Type B pancreatic cell (in vitro differentiated cells): Measurements from ENCODE around the gene TBC1D24. TPM values are rescaled to one million over a fixed set of nuclear protein-coding genes. Genes with fewer than 3 reads are reported as not detected.

Experiments
- DNase-seq: peaks from one replicate; pipeline ENCODE4 v3.0.0; 2021; ENCODE audit warnings: mixed read lengths; ENCODE audit not compliant: unreplicated experiment; ENCODE audit errors: extremely low spot score
- H3K27ac Mint-ChIP-seq: 2 replicates; pipeline ENCODE4 v1.8.0; 2021; ENCODE audit warnings: mild to moderate bottlenecking, mixed read lengths
- H3K27me3 Mint-ChIP-seq: 2 replicates; pipeline ENCODE4 v1.8.0; 2021; ENCODE audit warnings: mixed read lengths
- H3K36me3 Mint-ChIP-seq: 2 replicates; pipeline ENCODE4 v1.8.0; 2021; ENCODE audit warnings: mixed read lengths
- H3K4me1 Mint-ChIP-seq: one replicate; pipeline ENCODE4 v1.8.0; 2021; ENCODE audit warnings: mixed read lengths; ENCODE audit not compliant: unreplicated experiment
- H3K4me3 Mint-ChIP-seq: 2 replicates; pipeline ENCODE4 v1.8.0; 2021; ENCODE audit warnings: mild to moderate bottlenecking, mixed read lengths
- H3K9me3 Mint-ChIP-seq: 2 replicates; pipeline ENCODE4 v1.8.0; 2021; ENCODE audit warnings: mixed read lengths
- CTCF ChIP-seq: fragments of 200-600 bp; sonication (generic); conservative IDR thresholded peaks from 2 replicates; pipeline ENCODE4 v1.5.0; 2021; ENCODE audit warnings: antibody characterized with exemption, mild to moderate bottlenecking
- total RNA-seq: library from RNA; stranded (reverse); gene quantifications from 2 replicates; pipeline ENCODE4 v1.2.1, GENCODE V29; 2021; ENCODE audit warnings: low replicate concordance

The TBC1D24 gene
- total RNA-seq, 1 donor from 2014 or later = 22.1 TPM

DNA sequence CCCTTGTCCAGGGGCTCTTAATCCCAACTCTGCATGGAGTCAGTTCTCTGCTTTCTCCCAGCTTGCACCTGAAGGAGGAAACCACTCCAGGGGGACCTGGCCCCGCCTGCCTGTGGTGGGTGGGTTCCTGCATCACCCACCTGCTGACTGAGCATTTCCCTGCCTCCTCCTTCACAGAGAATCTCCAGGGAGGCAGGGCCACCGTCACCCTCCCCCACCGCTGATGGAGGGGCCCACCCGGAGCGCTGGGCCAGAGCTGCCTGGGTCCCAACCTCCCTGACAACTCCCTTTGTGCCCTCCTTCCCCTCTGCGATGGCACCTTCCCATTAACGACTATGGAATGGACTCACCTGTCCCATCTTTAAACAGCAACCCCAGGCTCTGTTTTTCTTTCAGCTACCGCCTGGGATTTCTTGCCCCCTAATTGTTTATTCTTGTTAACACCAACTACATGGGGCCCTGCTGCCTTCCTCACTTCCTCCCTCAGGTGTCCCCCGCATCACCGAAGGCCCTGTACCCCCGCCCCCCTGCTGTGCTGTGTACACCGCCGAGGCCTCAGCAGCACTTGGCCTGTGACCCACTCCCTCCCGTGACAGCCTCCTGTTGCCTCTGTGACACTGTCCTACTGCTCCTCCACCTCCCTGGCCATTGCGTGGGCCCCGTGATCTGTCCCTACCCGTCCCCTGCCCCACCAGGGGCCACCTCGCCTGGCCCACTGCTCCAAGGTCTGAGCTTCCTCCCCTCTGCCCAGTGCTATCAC lies 15.9 kb upstream of the TBC1D24 start:
- H3K27me3 Mint-ChIP-seq = no peaks in the 10 kb centered on the region
- no peak for TF ChIP-seq CTCF
- peak overlapping the region; percentile 91 for H3K4me3 Mint-ChIP-seq
- peaks cover 5% of the 10 kb centered on the region for H3K4me1 Mint-ChIP-seq
- H3K27ac Mint-ChIP-seq = peak overlapping the region; percentile 84
- no peaks in the 10 kb centered on the region for H3K36me3 Mint-ChIP-seq
- no peak for DNase-seq
- H3K9me3 Mint-ChIP-seq = no peaks in the 10 kb centered on the region

DNA sequence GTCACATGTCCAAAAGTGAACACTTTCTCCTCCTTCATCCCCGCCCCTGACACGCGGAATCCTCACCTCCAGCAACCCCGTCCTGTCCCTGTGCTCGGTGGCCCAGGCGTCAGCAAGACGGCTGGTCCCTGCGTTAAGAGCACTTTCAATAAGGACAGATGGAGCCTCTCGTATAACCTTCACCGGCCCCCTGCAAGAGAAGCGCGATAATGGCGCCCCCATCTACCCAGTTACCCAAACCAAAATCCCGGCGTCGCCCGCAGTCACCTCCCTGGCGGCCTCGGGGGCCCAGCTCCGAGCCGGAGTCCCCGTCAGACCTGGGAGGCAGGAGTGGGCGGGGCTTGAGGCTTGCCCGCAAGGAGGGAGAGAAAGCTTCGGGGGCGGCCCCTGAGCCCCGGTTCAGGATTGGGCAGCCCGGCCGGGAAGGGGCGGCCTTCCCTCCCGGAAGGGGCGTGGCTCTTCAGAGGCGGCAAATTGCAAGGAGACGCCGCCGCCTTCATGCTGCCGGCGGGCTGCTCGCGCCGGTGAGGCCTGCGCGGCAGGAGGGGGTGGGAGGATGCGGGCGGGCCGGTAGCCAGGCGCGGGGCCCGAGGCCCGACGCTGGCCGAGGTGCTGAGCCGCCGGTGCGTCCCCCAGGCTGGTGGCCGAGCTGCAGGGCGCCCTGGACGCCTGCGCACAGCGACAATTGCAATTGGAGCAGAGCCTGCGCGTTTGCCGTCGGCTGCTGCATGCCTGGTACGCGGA lies 15.1 kb upstream of the TBC1D24 start, which contains the start of gene TEDC2:
Gene TEDC2, plus strand, starts transcription at position 463 of the 744 bp plus-strand sequence. Its CDS starts 36 bp downstream, at position 499.
- H3K36me3 Mint-ChIP-seq = no peaks in the 10 kb centered on the region
- no peaks in the 10 kb centered on the region for H3K9me3 Mint-ChIP-seq
- H3K27ac Mint-ChIP-seq = peak within 1 kb of the TSS; percentile 84
- H3K4me3 Mint-ChIP-seq = peak within 1 kb of the TSS; percentile 91
- peaks cover 5% of the 10 kb centered on the region for H3K4me1 Mint-ChIP-seq
- H3K27me3 Mint-ChIP-seq = no peaks in the 10 kb centered on the region
- no peak for TF ChIP-seq CTCF
- DNase-seq = peak; percentile 93

GRCh38 chr16:2460391-2460713 lies 14.6 kb upstream of the TBC1D24 start:
- no peak for DNase-seq
- H3K4me3 Mint-ChIP-seq = peak overlapping the region; percentile 79
- no peaks in the 10 kb centered on the region for H3K9me3 Mint-ChIP-seq
- no peaks in the 10 kb centered on the region for H3K36me3 Mint-ChIP-seq
- TF ChIP-seq CTCF = no peak
- H3K27me3 Mint-ChIP-seq = no peaks in the 10 kb centered on the region
- peaks cover 5% of the 10 kb centered on the region for H3K4me1 Mint-ChIP-seq
- H3K27ac Mint-ChIP-seq = no peak overlapping the region

- H3K4me3 Mint-ChIP-seq = peak overlapping the region; percentile 79
- no peaks in the 10 kb centered on the region for H3K27me3 Mint-ChIP-seq
- H3K9me3 Mint-ChIP-seq = no peaks in the 10 kb centered on the region
- DNase-seq = no peak
- no peak overlapping the region for H3K27ac Mint-ChIP-seq
- no peak for TF ChIP-seq CTCF
- H3K36me3 Mint-ChIP-seq = no peaks in the 10 kb centered on the region
- peaks cover 5% of the 10 kb centered on the region for H3K4me1 Mint-ChIP-seq
These were observed 14.0 kb upstream of the TBC1D24 start for GRCh38 chr16:2460916-2461315.

DNA sequence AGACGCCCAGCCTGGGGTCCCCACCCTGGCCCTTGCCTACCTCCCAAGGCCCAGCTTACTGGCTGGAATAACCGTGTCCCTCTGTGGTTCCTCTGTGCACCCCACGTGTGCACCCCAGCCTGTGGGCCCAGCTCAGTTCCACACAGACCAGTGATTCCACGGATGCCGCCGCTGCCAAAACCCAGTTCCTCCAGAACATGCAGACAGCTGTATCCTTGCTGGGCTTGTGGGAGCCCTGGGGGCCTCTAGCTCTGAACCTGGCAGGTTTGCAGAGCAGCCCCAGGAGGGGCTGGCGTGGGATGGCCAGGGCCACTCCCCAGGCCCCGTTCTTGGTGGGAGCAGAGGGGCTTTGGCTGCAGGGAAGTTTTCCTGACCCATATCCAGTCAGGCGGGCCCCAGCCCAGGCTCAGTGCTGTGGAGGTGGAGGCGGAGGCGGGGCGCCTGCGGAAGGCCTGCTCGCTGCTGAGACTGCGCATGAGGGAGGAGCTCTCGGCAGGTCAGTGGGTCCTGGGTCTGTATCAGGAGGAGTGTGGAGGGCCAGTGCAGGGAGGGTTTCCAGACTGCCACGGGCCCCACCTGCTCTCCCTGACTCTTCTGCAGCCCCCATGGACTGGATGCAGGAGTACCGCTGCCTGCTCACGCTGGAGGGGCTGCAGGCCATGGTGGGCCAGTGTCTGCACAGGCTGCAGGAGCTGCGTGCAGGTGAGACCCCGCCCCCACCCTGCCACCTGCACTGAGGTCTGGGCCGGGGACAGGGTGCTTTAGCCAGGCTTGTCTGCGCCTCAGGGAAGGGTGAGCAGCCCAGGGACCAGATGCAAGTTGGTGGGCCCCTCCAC lies 12.7 kb upstream of the TBC1D24 start:
- Mint-ChIP-seq H3K4me3 (no peak overlapping the region), H3K36me3 (no peaks in the 10 kb centered on the region)

More for the DNA sequence above, 12.7 kb upstream of the TBC1D24 start:
- no peak for DNase-seq
- Mint-ChIP-seq H3K9me3 (no peaks in the 10 kb centered on the region), H3K27me3 (no peaks in the 10 kb centered on the region), H3K27ac (no peak overlapping the region), H3K4me1 (peaks cover 5% of the 10 kb centered on the region)
- no peak for TF ChIP-seq CTCF
